PFSK-1 (cell line): ENCODE measurements around the gene GINS3.

Experiments
- FOXP2 ChIP-seq: optimal IDR thresholded peaks from 2 replicates; pipeline ENCODE3; 2011; ENCODE audit warnings: borderline replicate concordance, control low read depth, inconsistent platforms; ENCODE audit not compliant: insufficient read depth; ENCODE audit errors: extremely low read length, extremely low read depth
- POLR2AphosphoS5 ChIP-seq: IDR thresholded peaks from 2 replicates; pipeline ENCODE4 v1.6.1; 2012; ENCODE audit warnings: low read depth, mild to moderate bottlenecking, control low read depth, low read length, moderate library complexity
- TAF1 ChIP-seq: IDR thresholded peaks from 2 replicates; pipeline ENCODE4 v1.6.1; 2012; ENCODE audit warnings: low read length, control low read depth, borderline replicate concordance; ENCODE audit not compliant: insufficient read depth
- TF ChIP-seq, protein P1 (sequence below), 2 experiments: IDR thresholded peaks; 2 replicates each; pipeline versions ENCODE4 v1.6.1 to v1.8.0; 2011 to 2012; ENCODE audit warnings: low read depth in 2 of 2, low read length in 2 of 2, control low read depth in 1 of 2, inconsistent platforms in 1 of 2, mild to moderate bottlenecking in 1 of 2, moderate library complexity in 1 of 2; ENCODE audit not compliant: insufficient read depth in 1 of 2

DNA sequence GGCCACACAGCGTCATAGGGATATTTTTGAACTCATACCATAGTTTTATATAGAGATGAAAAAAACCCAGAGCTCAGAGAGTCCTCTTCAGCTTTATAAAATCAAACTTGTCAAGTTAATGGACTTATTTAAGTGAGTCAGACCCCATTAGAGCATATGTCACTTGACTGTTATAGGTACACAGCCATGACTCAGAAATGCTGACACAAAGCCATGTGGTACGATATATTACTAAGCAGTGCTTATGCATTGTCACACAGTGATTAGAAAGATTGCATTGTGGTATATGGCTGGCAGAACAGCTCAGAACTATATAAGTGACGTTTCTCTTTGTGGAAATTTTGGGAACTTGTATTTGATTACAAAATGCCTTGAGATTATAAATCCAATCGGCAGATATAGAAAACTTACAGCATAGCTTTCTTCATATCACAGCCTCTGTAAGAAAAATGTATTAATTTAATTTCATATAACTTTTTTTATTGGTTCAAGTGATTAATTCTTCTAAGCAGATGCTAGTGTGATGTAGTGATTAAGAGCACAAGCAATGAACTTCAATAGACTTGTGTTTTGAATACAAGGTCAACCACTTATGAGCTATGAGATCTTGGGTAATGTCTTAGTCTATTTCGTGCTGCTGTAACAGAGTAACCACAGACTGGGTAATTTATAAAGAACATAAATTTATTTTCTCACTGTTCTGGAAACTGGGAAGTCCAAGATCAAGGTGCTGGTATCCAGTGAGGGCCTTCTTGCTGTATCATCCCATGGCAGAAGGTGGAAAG lies 25.8 kb upstream of the GINS3 start:
- TF ChIP-seq TAF1 (no peak), POLR2AphosphoS5 (no peak), FOXP2 (no peak)
- TF ChIP-seq, protein P1, sequence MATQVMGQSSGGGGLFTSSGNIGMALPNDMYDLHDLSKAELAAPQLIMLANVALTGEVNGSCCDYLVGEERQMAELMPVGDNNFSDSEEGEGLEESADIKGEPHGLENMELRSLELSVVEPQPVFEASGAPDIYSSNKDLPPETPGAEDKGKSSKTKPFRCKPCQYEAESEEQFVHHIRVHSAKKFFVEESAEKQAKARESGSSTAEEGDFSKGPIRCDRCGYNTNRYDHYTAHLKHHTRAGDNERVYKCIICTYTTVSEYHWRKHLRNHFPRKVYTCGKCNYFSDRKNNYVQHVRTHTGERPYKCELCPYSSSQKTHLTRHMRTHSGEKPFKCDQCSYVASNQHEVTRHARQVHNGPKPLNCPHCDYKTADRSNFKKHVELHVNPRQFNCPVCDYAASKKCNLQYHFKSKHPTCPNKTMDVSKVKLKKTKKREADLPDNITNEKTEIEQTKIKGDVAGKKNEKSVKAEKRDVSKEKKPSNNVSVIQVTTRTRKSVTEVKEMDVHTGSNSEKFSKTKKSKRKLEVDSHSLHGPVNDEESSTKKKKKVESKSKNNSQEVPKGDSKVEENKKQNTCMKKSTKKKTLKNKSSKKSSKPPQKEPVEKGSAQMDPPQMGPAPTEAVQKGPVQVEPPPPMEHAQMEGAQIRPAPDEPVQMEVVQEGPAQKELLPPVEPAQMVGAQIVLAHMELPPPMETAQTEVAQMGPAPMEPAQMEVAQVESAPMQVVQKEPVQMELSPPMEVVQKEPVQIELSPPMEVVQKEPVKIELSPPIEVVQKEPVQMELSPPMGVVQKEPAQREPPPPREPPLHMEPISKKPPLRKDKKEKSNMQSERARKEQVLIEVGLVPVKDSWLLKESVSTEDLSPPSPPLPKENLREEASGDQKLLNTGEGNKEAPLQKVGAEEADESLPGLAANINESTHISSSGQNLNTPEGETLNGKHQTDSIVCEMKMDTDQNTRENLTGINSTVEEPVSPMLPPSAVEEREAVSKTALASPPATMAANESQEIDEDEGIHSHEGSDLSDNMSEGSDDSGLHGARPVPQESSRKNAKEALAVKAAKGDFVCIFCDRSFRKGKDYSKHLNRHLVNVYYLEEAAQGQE (IDR thresholded peaks at IDR 0.05; ENCODE audit: insufficient read depth in 1 of 2, low read depth in 2 of 2, low read length in 2 of 2), result no peak
